Embryonic facial prominence (tissue), 1 donor: ENCODE data around the gene LRRC42.
A peak's percentile ranks its signal among the peaks of the same experiment; 100 is the strongest.

Experiments
- DNase-seq: peaks from one replicate; pipeline ENCODE4 v3.0.0-alpha.2; 2016; ENCODE audit errors: extremely low spot score

LRRC42 gene

GRCh38 chr1:53942127-53942957 lies 3.8 kb upstream of the LRRC42 start:
- DNase-seq: no peak

DNA sequence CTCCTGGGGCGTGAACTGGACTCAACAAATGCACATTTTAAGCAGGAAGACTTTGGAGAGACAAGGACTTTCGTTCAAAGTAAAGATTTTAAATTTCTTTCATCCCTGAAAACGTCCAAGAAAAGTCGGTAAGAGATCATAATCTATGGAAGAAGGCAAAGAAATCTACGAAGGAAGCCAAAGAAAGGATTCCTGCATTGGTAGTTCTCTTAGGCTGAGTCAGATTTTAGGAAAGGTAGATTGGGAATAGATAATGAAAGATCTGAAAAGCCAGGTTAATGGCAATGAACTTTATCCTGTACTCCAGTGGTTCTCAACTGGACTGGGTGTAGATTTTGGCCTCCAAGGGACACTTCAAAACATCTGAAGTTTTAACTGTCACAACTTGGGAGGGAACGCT lies 3.1 kb upstream of the LRRC42 start:
- DNase-seq: no peak

GRCh38 chr1:53943490-53944043 lies 2.6 kb upstream of the LRRC42 start:
- DNase-seq: no peak

DNA sequence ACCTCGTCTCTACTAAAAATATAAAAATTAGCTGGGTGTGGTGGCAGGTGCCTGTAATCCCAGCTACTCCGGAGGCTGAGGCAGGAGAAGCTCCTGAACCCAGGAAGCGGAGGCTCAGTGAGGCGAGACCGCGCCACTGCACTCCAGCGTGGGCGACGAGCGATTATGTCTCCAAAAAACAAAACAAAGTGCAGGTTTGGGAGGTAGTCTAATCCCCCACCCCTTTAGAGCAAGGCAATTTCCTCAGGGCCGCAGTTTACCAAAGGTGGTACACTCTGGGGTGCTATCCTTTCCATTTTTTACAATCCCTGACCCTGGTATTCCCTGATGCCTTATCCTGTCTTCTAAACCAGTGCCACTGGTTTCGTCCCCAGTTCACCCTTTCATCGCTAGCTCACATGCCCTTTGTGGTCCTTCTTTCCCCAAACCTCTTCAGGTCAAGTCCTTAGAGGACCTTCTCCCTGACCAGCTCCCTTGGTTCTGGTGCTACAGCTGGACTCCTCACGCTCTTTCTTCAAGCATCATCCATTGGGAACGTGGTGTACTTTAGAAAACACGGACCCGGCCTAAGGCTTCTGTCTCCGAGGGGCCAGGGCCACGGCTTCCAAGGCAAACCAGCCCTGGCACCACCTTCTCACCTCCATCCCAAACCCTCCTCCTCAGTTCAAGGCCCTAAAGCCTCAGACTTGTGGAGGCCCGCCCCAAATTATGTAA lies 1.5 kb upstream of the LRRC42 start:
- DNase-seq: no peak

- no peak for DNase-seq
Measured at GRCh38 chr1:53945183-53945432, 1.0 kb upstream of the LRRC42 start.

DNA sequence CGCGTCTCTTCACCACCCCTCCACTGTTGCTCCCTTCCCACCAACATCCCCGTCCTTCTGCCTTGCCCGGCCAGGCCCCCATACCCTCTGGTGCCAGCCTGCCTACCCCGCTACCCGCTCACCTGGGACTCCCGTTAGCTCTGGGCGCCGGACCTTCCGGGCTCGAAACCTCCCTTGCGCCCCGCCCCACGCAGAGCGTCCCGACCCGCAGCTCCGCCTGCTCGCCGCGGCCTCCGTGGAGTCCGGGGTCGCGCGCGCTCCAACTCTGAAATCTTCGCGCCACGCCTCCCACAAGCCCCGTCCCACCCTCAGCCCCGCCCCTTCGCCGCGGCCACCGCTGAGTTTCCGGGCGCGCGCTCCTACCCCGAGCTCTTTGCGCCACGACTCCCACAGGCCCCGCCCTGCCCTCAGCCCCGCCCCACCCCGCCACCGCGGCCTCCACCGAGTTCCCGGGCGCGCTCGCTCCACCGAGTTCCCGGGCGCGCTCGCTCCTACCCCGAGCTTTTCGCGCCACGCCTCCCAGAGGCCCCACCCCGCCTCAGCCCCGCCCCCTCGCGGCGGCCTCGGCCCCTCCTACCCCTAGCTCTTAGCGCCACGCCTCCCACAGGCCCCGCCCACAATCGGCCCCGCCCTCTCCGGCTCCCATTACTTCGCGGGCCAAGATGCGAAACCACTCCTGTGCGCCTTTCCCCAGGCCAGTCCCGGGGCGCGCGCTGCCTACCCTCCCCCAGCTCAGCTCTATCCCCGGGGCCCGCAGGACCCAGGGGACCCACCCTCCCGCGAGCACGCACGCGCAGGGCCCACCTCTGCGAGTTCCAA lies 508 bp upstream of the LRRC42 start, which contains the start of gene IFT25:
IFT25 (minus strand) TSS at position 267 of the 819 bp plus-strand sequence. CDS start 5,617 bp downstream, outside the sequence.
- DNase-seq: peak; percentile 92

GRCh38 chr1:53947172-53947907 lies 1.2 kb downstream of the LRRC42 start:
- no peak for DNase-seq

GRCh38 chr1:53948291-53948690 lies 2.1 kb downstream of the LRRC42 start:
- DNase-seq: no peak

DNA sequence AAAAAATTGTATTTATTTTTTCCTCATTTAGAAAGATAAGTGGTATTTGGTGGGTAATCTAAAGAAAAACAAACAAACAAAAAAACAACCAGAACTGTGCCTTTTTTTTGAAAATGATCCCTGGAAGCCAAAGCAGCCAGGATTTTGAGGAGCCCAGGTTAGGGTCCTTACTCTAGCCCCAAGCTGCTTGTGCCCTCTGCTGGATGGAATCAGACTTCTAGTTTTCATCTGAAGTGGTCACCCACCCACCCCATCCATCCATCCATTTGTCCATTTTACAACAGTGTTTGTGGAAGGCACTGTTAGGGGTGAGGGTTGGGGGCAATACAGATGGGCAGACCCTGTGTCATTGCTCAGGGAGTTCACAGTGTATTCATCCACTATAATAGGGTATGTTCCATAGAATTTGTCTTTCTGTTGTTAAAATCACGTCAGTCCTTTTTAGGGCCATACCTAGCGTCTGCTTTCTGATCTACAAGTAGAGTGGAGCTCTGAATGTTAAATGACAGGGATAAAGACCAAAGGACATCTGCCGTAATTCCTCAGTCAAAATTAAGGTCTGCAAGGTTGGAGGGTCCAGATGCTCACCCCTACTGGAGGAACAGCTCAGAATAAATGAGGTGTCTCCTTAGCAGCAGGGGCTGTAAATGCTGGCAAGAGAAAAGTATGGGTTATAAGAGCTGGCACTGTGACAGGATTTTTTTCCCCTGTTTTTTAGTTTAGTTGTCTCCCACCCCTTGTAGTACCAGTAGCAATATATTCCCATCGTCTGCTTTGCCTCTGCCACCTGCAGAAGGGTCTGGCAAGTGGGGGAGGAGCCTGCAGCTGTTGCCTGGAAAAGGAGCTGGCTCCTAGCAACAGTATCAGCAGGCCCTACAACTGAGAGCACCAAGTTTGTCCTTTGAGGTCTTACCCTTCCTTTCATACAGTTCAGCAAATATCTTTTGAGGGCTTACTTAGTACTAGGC lies 3.2 kb downstream of the LRRC42 start:
- DNase-seq: no peak

- DNase-seq: no peak
Measured at GRCh38 chr1:53951697-53952096, 5.5 kb downstream of the LRRC42 start.

DNA sequence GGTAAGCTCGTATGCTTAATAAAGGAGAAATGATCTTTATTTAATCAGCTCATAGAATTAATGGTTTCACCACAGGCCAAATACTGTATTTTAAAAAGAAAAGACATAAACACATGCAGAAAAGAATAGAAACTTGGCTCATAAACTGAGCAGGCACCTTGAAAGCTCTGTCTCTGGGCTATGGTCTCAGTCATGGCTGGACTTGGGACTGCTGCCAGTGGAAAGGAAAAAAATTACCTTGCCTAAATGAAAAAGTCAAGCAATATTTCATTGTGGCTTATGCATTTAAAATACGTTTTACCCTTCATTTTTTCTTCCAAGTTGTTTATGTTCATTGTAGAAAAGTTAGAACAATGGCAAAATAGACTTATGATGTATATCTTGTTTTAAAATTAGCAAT lies 8.0 kb downstream of the LRRC42 start:
- DNase-seq: no peak

- no peak for DNase-seq
Measured at GRCh38 chr1:53956308-53957168, 10.4 kb downstream of the LRRC42 start.

DNA sequence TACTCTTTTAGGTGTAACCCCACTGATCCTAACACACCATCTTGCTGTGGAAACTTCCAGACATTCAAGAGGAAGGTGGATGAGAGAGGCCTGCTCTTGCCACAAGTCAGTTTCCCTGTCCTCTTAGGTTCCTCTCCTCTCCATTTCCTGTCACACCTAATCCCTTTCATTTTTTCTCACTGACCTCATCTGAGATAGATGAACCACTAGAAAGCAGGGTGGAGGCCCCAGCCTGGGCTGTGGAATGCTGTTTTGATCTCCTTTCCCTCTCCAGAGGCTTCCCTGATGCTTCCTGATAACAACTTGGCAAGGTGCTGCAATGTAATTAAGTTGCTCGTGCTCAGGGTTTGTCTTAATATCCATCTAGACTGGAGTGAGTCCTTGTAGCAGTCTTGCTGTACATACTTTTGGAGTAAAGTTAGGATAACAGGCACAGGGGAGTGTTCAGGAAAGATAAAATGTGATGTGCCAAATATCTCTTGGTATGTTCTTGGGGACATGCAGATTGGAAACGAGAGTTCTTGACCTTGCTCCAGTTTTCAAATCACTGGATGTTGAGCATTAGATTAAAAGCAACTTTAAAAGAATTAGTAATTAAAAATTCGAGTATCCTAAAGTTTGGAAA lies 11.2 kb downstream of the LRRC42 start:
- no peak for DNase-seq

- DNase-seq: no peak
Measured at GRCh38 chr1:53959664-53960250, 13.6 kb downstream of the LRRC42 start.

- no peak for DNase-seq
Measured at GRCh38 chr1:53962395-53962794, 16.2 kb downstream of the LRRC42 start.

DNA sequence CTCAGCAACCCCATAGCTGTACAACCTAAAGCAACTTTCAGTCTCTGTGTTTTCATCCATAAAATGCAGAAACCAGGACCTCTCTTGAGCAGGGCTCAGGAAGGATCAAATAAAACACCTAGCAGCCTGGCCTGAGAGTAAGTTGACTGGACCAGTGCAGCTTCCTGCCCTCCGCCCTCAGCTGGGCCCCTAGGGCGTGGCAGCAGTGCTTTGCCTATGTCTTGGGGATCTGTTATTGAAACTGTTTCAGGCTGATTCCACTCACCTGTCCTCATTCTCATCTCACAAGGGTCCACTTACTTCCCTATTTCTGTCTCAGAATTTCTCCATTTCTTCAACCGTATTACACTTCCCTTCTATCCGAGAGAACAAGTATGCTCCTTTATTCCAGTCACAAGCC lies 17.3 kb downstream of the LRRC42 start:
- DNase-seq: no peak

GRCh38 chr1:53964109-53964508 lies 18.0 kb downstream of the LRRC42 start:
- DNase-seq: no peak

DNA sequence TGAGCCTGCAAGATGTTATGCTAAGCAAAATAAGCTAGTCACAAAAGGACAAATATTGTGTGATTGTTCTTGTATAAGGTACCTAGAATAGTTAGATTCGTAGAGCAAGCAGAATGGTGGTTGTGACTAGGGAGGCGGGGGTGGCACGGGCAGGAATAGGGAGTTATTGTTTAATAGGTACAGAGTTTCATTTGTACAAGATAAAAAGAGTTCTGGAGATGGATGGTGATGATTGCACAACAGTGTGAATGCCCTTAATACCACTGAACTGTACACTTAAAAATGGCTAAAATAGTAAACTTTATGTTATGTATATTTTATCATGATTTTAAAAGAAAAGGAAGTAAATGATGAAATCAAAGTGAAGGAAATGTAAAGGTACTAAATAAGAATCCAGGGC lies 20.6 kb downstream of the LRRC42 start:
- DNase-seq: no peak
